Upper lobe of left lung (tissue), 4 donors: ENCODE results near the gene ACTL10.

ENCODE experiments used
- CTCF ChIP-seq, 6 experiments: fragments of 450-650 bp in 4 of 6; fragments of 200-600 bp in 2 of 6; sonication (generic) in 2 of 6; IDR thresholded peaks; one replicate each; pipeline ENCODE4 v1.5.1; 2016 to 2019; ENCODE audit warnings: antibody characterized with exemption in 6 of 6
- EP300 ChIP-seq, 4 donors: sonication (generic); formaldehyde crosslinking; IDR thresholded peaks; one replicate each; pipeline ENCODE4 v1.5.1; 2017; ENCODE audit warnings: antibody characterized with exemption in 4 of 4, control low read depth in 2 of 4
- POLR2A ChIP-seq, 4 donors: fragments of 450-650 bp; IDR thresholded peaks; one replicate each; pipeline ENCODE4 v1.5.1; 2016 to 2017; ENCODE audit warnings: antibody characterized with exemption in 4 of 4, mild to moderate bottlenecking in 2 of 4
- POLR2AphosphoS5 ChIP-seq, 2 donors: sonication (generic); formaldehyde crosslinking; IDR thresholded peaks; one replicate each; pipeline ENCODE4 v1.5.1; 2017; ENCODE audit warnings: antibody characterized with exemption in 2 of 2

GRCh38 chr20:33688938-33689424, 22.2 kb downstream of the ACTL10 start:
- TF ChIP-seq POLR2AphosphoS5 (IDR thresholded peaks at IDR 0.05) (no peak), CTCF (IDR thresholded peaks at IDR 0.05) (no peak), POLR2A (IDR thresholded peaks at IDR 0.05) (no peak), EP300 (IDR thresholded peaks at IDR 0.05) (no peak)
